HUES64 (cell line): Measurements from ENCODE around the gene MITF.

ENCODE experiments used
- H3K27ac ChIP-seq: 2 replicates; pipeline ENCODE4 v1.7.0; 2013; ENCODE audit warnings: low read depth, low read length, inconsistent platforms
- H3K27me3 ChIP-seq: 2 replicates; pipeline ENCODE4 v1.6.1; 2013; ENCODE audit warnings: mild to moderate bottlenecking, low read length; ENCODE audit not compliant: insufficient read depth
- H3K36me3 ChIP-seq: 2 replicates; pipeline ENCODE4 v1.6.1; 2013; ENCODE audit warnings: mild to moderate bottlenecking, low read length; ENCODE audit not compliant: insufficient read depth
- H3K4me1 ChIP-seq: 2 replicates; pipeline ENCODE4 v1.6.1; 2013; ENCODE audit warnings: mild to moderate bottlenecking, low read length, moderate library complexity; ENCODE audit not compliant: insufficient read depth
- H3K4me3 ChIP-seq: 2 replicates; pipeline ENCODE4 v1.5.1; 2013; ENCODE audit warnings: mild to moderate bottlenecking, low read length, moderate library complexity
- H3K9ac ChIP-seq: 2 replicates; pipeline ENCODE4 v1.6.1; 2013; ENCODE audit warnings: mild to moderate bottlenecking, low read depth, low read length
- H3K9me3 ChIP-seq: 2 replicates; pipeline ENCODE4 v1.6.1; 2013; ENCODE audit warnings: low read depth, low read length; ENCODE audit not compliant: insufficient read depth
- WGBS: fragments of 150-250, 120-280 bp; methylation state at CpG from one replicate; pipeline ENCODE4 v1.1.7; 2013; ENCODE audit warnings: missing lambda C conversion rate; 5-methylcytosine and 5-hydroxymethylcytosine counted together

MITF gene

DNA sequence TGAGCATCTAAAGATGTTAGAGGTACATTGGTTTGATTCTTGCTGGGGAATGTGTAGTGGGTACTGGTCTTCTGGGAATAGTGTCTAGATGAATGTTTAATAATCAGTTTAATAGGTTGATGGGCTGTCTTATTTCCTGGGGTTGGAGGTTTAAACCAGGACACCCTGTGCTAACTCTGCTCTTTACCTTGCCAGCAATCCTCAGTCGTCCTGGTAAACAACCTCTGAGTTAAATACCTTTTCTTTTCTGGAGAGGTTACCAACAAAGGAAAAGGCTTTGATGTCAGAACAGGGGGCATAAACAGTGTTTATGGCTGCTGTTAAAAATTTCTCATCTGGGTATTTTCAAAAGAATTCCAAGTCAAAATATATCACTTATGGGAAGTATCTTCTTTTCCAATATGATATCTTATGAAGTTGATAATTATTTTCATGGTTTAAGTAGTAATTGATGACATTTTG, 23.5 kb downstream of the MITF start:
- 75% methylated on average over 1 of the region's 1 CpG for WGBS
- no peak overlapping the region for H3K4me3 ChIP-seq
- peaks cover 3% of the 10 kb centered on the region; the same call in 1 of the 2 replicates for H3K4me1 ChIP-seq
- no peak overlapping the region for H3K27ac ChIP-seq
- H3K27me3 ChIP-seq, result no peaks in the 10 kb centered on the region
- H3K9me3 ChIP-seq, result no peaks in the 10 kb centered on the region
- H3K36me3 ChIP-seq, result no peaks in the 10 kb centered on the region
- no peak overlapping the region for H3K9ac ChIP-seq

DNA sequence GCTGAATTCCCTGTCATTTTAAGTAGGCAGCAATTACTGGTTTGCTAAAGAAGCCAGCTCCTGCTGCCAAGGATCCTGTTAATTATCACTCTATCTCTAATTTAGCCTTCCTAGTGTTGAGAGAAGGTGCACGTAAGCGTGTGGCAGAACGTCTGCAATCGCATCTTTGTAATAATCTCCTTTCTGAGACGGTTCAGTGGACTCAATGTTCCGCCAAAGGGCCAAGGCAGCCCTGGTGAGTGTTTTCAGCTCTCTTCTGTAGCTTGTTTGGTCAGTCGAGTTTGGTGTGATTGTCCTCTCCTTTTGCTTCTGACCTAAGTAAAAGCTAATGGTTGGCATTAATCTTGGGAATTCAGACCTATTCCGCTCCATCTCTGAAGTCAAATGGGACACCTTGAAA, 24.2 kb downstream of the MITF start:
- Histone ChIP-seq H3K27ac (no peak overlapping the region), H3K9me3 (no peaks in the 10 kb centered on the region), H3K36me3 (no peaks in the 10 kb centered on the region), H3K4me1 (peaks cover 3% of the 10 kb centered on the region; the same call in 1 of the 2 replicates), H3K4me3 (no peak overlapping the region), H3K9ac (no peak overlapping the region), H3K27me3 (no peaks in the 10 kb centered on the region)
- 86% methylated on average over 8 of the region's 8 CpGs for WGBS

GRCh38 chr3:69764121-69764741, 25.0 kb downstream of the MITF start:
- no peaks in the 10 kb centered on the region for H3K36me3 ChIP-seq
- H3K27ac ChIP-seq, result no peak overlapping the region
- no peaks in the 10 kb centered on the region for H3K9me3 ChIP-seq
- WGBS, result 95% methylated on average over 3 of the region's 3 CpGs
- H3K4me3 ChIP-seq, result no peak overlapping the region
- H3K27me3 ChIP-seq, result no peaks in the 10 kb centered on the region
- H3K4me1 ChIP-seq, result peaks cover 3% of the 10 kb centered on the region; the same call in 1 of the 2 replicates
- H3K9ac ChIP-seq, result no peak overlapping the region

DNA sequence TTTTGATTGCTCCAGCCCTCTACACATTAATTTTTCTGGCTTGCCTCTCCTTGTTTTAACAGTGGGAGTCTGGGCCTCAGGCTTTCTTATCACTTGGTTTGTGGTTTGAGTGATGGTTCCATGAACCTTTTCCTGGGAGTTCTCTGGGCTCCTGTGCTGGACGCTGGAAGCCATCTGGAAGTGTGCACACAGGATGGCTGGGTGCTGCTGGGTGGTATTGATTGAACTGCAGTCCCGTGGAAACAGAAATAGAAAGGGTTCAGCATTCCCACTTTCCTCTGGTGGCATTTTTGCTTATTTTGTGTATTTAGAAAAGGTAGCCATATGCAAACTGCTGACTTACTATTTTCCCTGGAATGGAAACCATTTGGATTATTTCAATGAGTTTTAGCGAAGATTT, 25.6 kb downstream of the MITF start:
- H3K4me1 ChIP-seq, result peaks cover 3% of the 10 kb centered on the region; the same call in 1 of the 2 replicates

GRCh38 chr3:69766638-69767037, 27.4 kb downstream of the MITF start:
- H3K9ac ChIP-seq, result no peak overlapping the region
- no peak overlapping the region for H3K27ac ChIP-seq
- peaks cover 19% of the 10 kb centered on the region for H3K4me1 ChIP-seq
- H3K27me3 ChIP-seq, result no peaks in the 10 kb centered on the region
- WGBS, result 96% methylated on average over 3 of the region's 3 CpGs
- no peaks in the 10 kb centered on the region for H3K9me3 ChIP-seq
- no peak overlapping the region for H3K4me3 ChIP-seq
- no peaks in the 10 kb centered on the region for H3K36me3 ChIP-seq

More for the DNA sequence above, 25.6 kb downstream of the MITF start:
- Histone ChIP-seq H3K4me3 (no peak overlapping the region), H3K9ac (no peak overlapping the region), H3K27ac (no peak overlapping the region), H3K36me3 (no peaks in the 10 kb centered on the region), H3K9me3 (no peaks in the 10 kb centered on the region), H3K27me3 (no peaks in the 10 kb centered on the region)
- 90% methylated on average over 3 of the region's 3 CpGs for whole genome bisulfite sequencing

DNA sequence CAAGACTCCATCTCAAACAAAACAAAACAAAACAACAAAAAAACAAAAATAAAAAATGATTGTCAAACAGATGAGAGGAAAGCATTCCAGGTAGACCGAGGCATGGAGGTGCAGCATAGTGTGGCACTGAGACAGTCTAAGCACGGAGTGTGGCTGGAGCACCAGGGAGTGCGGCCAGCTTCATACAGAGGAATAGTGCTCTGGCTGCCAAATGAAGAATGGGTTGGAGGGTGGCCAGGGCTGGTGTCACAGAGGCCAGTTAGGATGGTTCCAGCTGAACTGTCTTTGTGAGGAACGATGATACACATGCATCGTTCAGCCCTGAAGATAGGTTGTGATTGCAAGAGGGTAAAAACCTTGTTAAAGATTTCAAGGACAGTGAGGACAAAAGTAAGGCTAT, 28.3 kb downstream of the MITF start:
- no peaks in the 10 kb centered on the region for H3K27me3 ChIP-seq
- H3K9ac ChIP-seq, result no peak overlapping the region
- WGBS, result 94% methylated on average over 5 of the region's 5 CpGs
- H3K4me1 ChIP-seq, result peaks cover 19% of the 10 kb centered on the region
- H3K36me3 ChIP-seq, result no peaks in the 10 kb centered on the region
- H3K9me3 ChIP-seq, result no peaks in the 10 kb centered on the region
- H3K4me3 ChIP-seq, result no peak overlapping the region
- H3K27ac ChIP-seq, result no peak overlapping the region

- Histone ChIP-seq H3K9ac (no peak overlapping the region), H3K27me3 (no peaks in the 10 kb centered on the region), H3K4me3 (no peak overlapping the region), H3K36me3 (no peaks in the 10 kb centered on the region), H3K4me1 (peaks cover 16% of the 10 kb centered on the region), H3K27ac (no peak overlapping the region), H3K9me3 (no peaks in the 10 kb centered on the region)
- 93% methylated on average over 2 of the region's 2 CpGs for WGBS
These were observed 29.2 kb downstream of the MITF start for GRCh38 chr3:69768438-69768837.

DNA sequence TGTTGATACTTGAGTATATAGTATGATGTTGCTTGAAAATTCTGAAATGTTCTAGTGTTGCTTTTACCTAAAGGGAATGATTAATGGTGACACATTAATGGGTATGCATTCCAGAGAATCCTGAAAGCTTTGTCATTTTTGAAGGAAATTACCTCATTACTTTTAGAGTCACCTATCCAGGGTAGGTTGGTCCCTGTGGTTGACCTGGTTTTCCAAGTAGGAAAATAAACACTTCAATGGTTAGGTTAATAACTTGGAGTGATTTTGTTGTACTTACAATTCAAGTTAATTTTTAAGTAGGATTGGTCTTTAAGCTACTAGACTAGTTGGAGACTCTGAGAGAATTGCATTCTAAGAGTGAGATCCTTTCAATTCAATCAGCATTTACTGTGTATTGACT, 31.0 kb downstream of the MITF start:
- Histone ChIP-seq H3K4me1 (peaks cover 16% of the 10 kb centered on the region), H3K9ac (no peak overlapping the region), H3K36me3 (no peaks in the 10 kb centered on the region), H3K27me3 (no peaks in the 10 kb centered on the region), H3K4me3 (no peak overlapping the region), H3K9me3 (no peaks in the 10 kb centered on the region), H3K27ac (no peak overlapping the region)

DNA sequence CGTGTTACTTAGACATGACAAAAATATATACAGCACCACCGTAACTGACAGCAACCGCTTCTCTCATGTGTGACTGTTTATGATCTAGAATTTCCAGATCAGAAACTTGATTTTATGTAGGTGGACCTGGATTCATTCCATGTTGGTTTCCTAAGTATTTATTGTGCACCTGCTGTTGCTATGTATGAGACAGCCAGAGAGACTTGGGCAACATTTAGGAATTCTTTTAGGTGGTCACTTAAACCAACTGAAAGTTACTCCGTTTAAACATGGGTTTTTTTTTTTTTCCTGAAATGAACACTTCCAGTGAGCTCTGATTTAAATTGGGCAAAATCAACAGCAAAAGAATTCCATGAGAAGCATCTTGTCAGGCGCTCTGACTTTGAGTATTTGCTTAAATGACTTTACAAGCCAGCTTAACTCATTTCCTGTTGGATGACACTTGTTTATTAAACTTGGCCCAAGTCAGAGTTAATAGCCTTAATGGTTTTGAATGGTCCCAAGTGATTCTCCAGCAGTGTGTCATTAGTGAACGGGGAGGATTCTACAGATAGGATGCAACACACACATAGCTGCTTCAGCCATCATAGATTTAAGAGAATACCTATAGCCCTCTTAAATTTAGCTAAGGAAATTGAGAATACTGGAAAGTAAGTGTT, 31.8 kb downstream of the MITF start:
- Histone ChIP-seq H3K36me3 (no peaks in the 10 kb centered on the region), H3K27ac (peak overlapping the region; percentile 12; the same call in 1 of the 2 replicates), H3K4me1 (peaks cover 16% of the 10 kb centered on the region), H3K4me3 (no peak overlapping the region), H3K9ac (no peak overlapping the region), H3K9me3 (no peaks in the 10 kb centered on the region), H3K27me3 (no peaks in the 10 kb centered on the region)
- WGBS, result 91% methylated on average over 6 of the region's 6 CpGs

DNA sequence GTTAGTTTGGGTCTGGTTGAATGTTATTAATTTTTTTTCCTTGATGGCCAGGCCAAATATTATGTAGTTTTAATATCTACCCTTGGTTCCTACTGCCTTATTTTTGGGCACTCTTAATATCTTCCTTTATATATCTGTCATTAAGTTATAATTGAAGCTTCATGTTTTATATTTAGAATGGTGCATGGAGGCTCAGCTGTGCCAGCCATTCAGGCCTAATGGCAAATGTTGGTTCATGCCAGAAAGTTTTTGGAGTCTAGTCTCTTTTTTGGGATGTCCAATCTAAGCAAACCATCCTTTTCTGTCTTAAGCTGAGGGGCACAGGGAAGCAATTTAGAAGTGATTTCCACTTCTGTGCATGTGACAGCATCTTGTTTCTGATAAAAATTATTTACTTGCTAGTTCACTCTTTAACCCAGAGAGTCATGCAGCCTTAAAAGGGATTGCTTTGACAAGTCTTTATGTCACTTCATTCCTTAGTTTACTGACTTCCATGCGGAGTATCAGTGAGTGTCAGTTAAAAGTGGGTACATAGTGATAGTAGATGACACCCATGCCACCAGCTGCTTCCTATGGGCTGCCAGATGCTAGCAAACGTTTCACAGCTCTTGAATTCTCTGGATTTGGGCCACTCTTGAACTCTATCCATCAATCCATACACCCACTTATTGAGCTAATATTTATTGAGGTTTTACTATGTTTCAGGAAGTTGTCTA, 33.0 kb downstream of the MITF start:
- H3K4me1 ChIP-seq, result peaks cover 16% of the 10 kb centered on the region
- 94% methylated on average over 2 of the region's 2 CpGs for WGBS
- H3K27ac ChIP-seq, result no peak overlapping the region

DNA sequence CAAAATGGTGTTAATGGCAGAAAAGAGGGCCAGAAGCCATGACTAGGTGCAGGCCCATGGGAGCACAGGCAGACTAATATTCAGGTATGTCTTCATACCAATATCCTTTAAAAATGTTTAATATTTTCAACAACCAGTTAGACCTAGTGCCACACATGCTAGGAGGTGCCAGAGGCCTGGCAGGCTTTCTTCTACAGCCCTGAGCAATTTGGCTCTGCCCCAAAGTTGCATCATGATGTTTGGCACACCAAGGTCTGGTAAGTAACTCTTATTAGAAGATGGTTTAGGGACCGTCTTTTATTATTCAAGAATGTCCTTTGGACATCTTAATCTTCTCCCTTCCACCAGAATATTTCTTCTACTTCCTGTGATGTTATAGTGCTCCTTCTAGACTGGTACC, 34.8 kb downstream of the MITF start:
- H3K4me1 ChIP-seq, result peaks cover 16% of the 10 kb centered on the region
- H3K9me3 ChIP-seq, result no peaks in the 10 kb centered on the region
- no peak overlapping the region for H3K27ac ChIP-seq
- WGBS, result 100% methylated on average over 1 of the region's 1 CpG
- H3K27me3 ChIP-seq, result no peaks in the 10 kb centered on the region
- H3K36me3 ChIP-seq, result no peaks in the 10 kb centered on the region
- H3K9ac ChIP-seq, result no peak overlapping the region
- H3K4me3 ChIP-seq, result no peak overlapping the region

More for the DNA sequence above, 33.0 kb downstream of the MITF start:
- Histone ChIP-seq H3K9ac (no peak overlapping the region), H3K9me3 (no peaks in the 10 kb centered on the region), H3K36me3 (no peaks in the 10 kb centered on the region), H3K4me3 (no peak overlapping the region), H3K27me3 (no peaks in the 10 kb centered on the region)
